ENCODE results near the gene STH.

STH gene

DNA sequence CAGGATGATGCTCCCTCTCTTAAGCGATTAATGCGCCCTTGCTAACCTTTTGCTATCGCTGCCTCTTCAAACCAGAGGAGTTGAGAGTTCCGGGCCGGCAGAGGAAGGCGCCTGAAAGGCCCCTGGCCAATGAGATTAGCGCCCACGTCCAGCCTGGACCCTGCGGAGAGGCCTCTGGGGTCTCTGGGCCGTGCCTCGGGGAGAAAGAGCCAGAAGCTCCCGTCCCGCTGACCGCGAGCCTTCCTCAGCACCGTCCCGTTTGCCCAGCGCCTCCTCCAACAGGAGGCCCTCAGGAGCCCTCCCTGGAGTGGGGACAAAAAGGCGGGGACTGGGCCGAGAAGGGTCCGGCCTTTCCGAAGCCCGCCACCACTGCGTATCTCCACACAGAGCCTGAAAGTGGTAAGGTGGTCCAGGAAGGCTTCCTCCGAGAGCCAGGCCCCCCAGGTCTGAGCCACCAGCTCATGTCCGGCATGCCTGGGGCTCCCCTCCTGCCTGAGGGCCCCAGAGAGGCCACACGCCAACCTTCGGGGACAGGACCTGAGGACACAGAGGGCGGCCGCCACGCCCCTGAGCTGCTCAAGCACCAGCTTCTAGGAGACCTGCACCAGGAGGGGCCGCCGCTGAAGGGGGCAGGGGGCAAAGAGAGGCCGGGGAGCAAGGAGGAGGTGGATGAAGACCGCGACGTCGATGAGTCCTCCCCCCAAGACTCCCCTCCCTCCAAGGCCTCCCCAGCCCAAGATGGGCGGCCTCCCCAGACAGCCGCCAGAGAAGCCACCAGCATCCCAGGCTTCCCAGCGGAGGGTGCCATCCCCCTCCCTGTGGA is 16.0 kb upstream of the STH start:
- FAIRE-seq (no peak), DNase-seq (ENCODE audit: insufficient read length, low spot score) (no peak)

GRCh38 chr17:45983614-45984310 is 15.3 kb upstream of the STH start:
- peak; percentile 20 for FAIRE-seq
- DNase-seq (ENCODE audit: insufficient read length, low spot score), result no peak

- FAIRE-seq, result peak; percentile 48
- no peak for DNase-seq (ENCODE audit: insufficient read length, low spot score)
Measured at GRCh38 chr17:45984368-45984767, 14.7 kb upstream of the STH start.

DNA sequence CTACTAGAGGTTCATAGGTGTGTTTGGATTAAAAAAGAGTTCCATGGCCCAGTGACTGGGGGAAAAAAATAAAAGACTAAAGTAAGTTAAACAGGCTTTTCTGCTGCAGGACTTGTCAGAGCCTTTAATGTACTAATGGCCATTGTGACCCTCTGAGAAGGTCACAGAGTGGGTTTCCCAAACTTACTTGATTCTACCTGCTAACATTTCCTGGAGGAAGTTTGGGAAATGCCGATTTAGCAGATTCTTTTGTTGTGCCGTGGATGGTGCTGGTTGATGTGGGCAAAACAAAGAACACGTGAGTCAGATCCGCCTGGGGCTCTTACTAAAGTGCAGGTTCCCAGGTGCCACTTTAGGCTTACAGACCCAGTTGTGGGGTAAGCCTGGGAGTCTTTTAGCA is 13.6 kb upstream of the STH start:
- no peak for DNase-seq (ENCODE audit: insufficient read length, low spot score)
- FAIRE-seq, result no peak

- FAIRE-seq, result peak; percentile 65
- no peak for DNase-seq (ENCODE audit: insufficient read length, low spot score)
Measured at GRCh38 chr17:45986056-45986455, 13.0 kb upstream of the STH start.

- no peak for FAIRE-seq
- no peak for DNase-seq (ENCODE audit: insufficient read length, low spot score)
Measured at GRCh38 chr17:45987706-45988105, 11.3 kb upstream of the STH start.

DNA sequence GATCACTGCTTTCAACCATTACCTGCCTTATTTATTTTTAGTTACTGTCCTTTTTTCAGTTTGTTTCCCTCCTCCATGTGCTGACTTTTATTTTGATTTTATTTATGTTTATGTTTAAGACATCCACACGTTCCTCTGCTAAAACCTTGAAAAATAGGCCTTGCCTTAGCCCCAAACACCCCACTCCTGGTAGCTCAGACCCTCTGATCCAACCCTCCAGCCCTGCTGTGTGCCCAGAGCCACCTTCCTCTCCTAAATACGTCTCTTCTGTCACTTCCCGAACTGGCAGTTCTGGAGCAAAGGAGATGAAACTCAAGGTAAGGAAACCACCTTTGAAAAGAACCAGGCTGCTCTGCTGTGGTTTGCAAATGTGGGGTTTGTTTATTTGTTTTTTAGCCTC is 9.3 kb upstream of the STH start:
- FAIRE-seq, result no peak

DNA sequence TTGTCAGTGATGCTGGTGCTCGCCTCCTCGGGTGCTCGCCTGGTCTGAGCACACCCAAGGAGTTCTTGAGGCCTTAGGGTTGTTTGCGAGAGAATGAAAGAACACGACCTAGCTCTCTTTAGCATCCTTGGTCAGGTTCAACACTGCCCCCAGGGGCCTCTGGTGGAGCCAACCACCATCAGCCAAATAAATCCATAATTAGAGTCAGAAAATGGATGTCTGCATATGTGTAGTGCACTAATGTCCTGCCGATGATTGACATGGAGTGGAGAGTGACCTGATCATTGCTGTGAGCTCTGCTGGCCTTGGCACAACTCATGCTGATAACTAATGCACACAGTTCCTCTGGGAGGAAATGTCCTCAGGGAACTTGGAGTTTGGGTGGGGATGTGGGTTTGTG is 8.2 kb upstream of the STH start:
- no peak for FAIRE-seq
- no peak for DNase-seq (ENCODE audit: insufficient read length, low spot score)

More for the DNA sequence above, 9.3 kb upstream of the STH start:
- DNase-seq (ENCODE audit: insufficient read length, low spot score), result no peak

GRCh38 chr17:45991341-45991740 is 7.7 kb upstream of the STH start:
- FAIRE-seq (peak; percentile 91), DNase-seq (ENCODE audit: insufficient read length, low spot score) (no peak)

GRCh38 chr17:45992175-45992574 is 6.9 kb upstream of the STH start:
- no peak for FAIRE-seq

GRCh38 chr17:45992904-45993303 is 6.1 kb upstream of the STH start:
- no peak for DNase-seq (ENCODE audit: insufficient read length, low spot score)
- FAIRE-seq, result no peak

More at GRCh38 chr17:45992175-45992574, 6.9 kb upstream of the STH start:
- no peak for DNase-seq (ENCODE audit: insufficient read length, low spot score)

- FAIRE-seq (no peak), DNase-seq (ENCODE audit: insufficient read length, low spot score) (no peak)
Measured at GRCh38 chr17:45993962-45994627, 5.0 kb upstream of the STH start.

GRCh38 chr17:45994987-45995386 is 4.1 kb upstream of the STH start:
- no peak for DNase-seq (ENCODE audit: insufficient read length, low spot score)
- FAIRE-seq, result no peak

- DNase-seq (ENCODE audit: insufficient read length, low spot score), result no peak
- peak; percentile 26 for FAIRE-seq
Measured at GRCh38 chr17:45995627-45996270, 3.3 kb upstream of the STH start.

DNA sequence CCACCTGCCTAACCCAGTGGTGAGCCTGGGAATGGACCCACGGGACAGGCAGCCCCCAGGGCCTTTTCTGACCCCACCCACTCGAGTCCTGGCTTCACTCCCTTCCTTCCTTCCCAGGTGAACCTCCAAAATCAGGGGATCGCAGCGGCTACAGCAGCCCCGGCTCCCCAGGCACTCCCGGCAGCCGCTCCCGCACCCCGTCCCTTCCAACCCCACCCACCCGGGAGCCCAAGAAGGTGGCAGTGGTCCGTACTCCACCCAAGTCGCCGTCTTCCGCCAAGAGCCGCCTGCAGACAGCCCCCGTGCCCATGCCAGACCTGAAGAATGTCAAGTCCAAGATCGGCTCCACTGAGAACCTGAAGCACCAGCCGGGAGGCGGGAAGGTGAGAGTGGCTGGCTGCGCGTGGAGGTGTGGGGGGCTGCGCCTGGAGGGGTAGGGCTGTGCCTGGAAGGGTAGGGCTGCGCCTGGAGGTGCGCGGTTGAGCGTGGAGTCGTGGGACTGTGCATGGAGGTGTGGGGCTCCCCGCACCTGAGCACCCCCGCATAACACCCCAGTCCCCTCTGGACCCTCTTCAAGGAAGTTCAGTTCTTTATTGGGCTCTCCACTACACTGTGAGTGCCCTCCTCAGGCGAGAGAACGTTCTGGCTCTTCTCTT is 2.6 kb upstream of the STH start:
- no peak for DNase-seq (ENCODE audit: insufficient read length, low spot score)
- FAIRE-seq, result peak; percentile 44

DNA sequence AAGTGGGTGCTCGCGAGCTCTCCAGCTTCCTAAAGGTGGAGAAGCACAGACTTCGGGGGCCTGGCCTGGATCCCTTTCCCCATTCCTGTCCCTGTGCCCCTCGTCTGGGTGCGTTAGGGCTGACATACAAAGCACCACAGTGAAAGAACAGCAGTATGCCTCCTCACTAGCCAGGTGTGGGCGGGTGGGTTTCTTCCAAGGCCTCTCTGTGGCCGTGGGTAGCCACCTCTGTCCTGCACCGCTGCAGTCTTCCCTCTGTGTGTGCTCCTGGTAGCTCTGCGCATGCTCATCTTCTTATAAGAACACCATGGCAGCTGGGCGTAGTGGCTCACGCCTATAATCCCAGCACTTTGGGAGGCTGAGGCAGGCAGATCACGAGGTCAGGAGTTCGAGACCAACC is 1.9 kb upstream of the STH start:
- no peak for FAIRE-seq

DNA sequence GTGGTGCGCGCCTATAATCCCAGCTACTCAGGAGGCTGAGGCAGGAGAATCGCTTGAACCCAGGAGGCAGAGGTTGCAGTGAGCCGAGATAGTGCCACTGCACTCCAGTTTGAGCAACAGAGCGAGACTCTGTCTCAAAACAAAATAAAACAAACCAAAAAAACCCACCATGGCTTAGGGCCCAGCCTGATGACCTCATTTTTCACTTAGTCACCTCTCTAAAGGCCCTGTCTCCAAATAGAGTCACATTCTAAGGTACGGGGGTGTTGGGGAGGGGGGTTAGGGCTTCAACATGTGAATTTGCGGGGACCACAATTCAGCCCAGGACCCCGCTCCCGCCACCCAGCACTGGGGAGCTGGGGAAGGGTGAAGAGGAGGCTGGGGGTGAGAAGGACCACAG is 1.4 kb upstream of the STH start:
- FAIRE-seq, result no peak
- DNase-seq (ENCODE audit: insufficient read length, low spot score), result no peak

More for the DNA sequence above, 1.9 kb upstream of the STH start:
- DNase-seq (ENCODE audit: insufficient read length, low spot score), result no peak

- FAIRE-seq (peak; percentile 20), DNase-seq (ENCODE audit: insufficient read length, low spot score) (no peak)
Measured at GRCh38 chr17:45999900-46000290, 845 bp downstream of the STH start.

DNA sequence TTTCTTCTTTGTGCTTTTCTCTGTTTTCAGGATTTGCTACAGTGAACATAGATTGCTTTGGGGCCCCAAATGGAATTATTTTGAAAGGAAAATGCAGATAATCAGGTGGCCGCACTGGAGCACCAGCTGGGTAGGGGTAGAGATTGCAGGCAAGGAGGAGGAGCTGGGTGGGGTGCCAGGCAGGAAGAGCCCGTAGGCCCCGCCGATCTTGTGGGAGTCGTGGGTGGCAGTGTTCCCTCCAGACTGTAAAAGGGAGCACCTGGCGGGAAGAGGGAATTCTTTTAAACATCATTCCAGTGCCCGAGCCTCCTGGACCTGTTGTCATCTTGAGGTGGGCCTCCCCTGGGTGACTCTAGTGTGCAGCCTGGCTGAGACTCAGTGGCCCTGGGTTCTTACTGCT is 1.2 kb downstream of the STH start:
- FAIRE-seq, result no peak
- DNase-seq (ENCODE audit: insufficient read length, low spot score), result no peak

DNA sequence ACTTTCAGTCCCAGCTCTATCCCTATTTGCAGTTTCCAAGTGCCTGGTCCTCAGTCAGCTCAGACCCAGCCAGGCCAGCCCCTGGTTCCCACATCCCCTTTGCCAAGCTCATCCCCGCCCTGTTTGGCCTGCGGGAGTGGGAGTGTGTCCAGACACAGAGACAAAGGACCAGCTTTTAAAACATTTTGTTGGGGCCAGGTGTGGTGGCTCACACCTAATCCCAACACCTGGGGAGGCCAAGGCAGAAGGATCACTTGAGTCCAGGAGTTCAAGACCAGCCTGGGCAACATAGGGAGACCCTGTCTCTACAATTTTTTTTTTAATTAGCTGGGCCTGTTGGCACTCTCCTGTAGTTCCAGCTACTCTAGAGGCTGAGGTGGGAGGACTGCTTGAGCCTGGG is 1.7 kb downstream of the STH start:
- FAIRE-seq (peak; percentile 38), DNase-seq (ENCODE audit: insufficient read length, low spot score) (no peak)

All from HTR-8/SVneo (cell line).